Left cardiac atrium (tissue), 4 donors: ENCODE measurements around the gene CPN2. TPM values are rescaled to one million over a fixed set of nuclear protein-coding genes. Genes with fewer than 3 reads are reported as not detected.

Experiments
- ATAC-seq, 2 donors: fragments of 200-7000 bp; cut with Tn5 transposase; one replicate each; pipeline ENCODE4 v1.9.1; 2020; ENCODE audit warnings: mild to moderate bottlenecking in 2 of 2, moderate library complexity in 2 of 2
- DNase-seq: peaks from one replicate; pipeline ENCODE4 v3.0.0-alpha.2; 2020
- intact Hi-C, 2 donors: fragments of 100-400 bp; cut with DNase I; formaldehyde crosslinking; loops; one replicate each; pipeline versions ENCODE4 v1.14.1 to v1.15.1; 2022 to 2023
- total RNA-seq, 2 donors: library from RNA; stranded (reverse); fragmentation: NEBNext Ultra II Directional; extraction: Animal tissue kit (Norgen Biotek cat#: 25700); gene quantifications; one replicate each; pipeline ENCODE4 v1.2.1, GENCODE V29; 2021
- donor health status: DM: no; HTN: yes; CAD: no.
- donor health status: DM: no; HTN: yes; CAD: no; lungs with severe emphysema.
- donor health status: DM: yes; HTN: yes; CAD: no.
- donor health status: Dilated cardiomyopathy.

Gene CPN2
- total RNA-seq, 2 donors from 2014 or later, result not detected

- no peak for DNase-seq
- intact Hi-C loops, result loop anchor here in 1 of 2 donors (2.0 to 10.0 kb wide), 2 partner anchors 71 to 261 kb away; no protein-coding TSS in a partner anchor
- no peak for ATAC-seq
These were observed 17.2 kb downstream of the CPN2 start for GRCh38 chr3:194333981-194334320.

DNA sequence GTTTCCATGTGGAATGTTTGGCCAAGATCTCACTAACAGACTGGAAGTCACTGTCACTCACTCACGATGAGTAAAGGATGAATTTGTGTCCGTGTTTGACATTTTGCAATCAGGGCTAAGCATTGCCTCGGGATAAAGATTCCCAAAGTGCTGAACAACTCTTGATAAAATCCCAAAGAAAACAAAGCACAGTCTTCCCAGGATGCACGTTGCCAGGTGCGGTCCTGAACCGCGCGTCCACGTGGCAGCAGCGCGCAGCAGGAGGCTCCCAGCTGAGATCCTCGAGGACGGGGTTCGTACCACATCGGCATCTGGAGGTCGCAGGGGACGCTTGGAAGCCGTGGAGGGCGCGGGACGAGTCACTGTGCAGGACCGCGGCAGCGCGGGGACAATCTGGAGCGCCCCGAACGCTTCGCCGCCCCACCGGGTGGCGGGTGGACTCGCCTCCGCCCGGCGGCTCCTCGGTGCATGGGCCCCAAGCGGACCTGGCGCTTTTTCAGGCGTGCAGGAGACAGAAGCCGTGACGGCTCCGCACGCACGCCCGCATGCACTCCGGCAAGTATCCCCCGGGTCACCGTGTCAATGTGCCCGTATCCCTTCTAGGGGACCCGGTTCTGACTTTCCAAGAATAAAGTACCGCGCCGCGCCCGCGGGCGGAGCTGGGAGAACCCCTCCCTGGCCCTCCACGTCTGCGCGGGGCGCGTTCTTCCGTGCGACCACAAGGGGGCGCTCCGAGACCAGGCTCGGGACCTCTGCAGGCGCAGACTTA is 17.7 kb downstream of the CPN2 start:
- DNase-seq, result peak; percentile 89
- ATAC-seq, result peak; percentile 83 to 93
- intact Hi-C loops, result loop anchor here in 1 of 2 donors (2.0 to 10.0 kb wide), 2 partner anchors 71 to 261 kb away; no protein-coding TSS in a partner anchor

DNA sequence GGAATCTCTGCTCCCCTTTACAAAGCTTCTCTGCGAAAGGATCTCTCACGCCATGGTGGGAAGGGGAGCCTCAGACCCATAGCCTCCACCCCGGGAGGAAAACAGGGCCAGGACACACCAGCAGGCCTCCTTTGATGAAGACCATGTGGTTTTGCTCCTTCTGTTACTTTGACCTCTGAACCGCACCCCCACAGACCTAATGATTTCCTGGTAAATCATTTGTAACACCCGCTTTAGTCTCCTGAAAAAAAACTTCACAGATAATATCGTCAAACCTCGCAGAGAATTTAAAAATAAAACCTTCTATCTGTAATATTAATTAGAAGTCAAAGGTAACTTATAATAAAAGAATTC is 18.3 kb downstream of the CPN2 start:
- intact Hi-C loops, result loop anchor here in 1 of 2 donors (2.0 to 10.0 kb wide), 2 partner anchors 72 to 262 kb away; no protein-coding TSS in a partner anchor
- DNase-seq, result no peak
- ATAC-seq, result no peak

DNA sequence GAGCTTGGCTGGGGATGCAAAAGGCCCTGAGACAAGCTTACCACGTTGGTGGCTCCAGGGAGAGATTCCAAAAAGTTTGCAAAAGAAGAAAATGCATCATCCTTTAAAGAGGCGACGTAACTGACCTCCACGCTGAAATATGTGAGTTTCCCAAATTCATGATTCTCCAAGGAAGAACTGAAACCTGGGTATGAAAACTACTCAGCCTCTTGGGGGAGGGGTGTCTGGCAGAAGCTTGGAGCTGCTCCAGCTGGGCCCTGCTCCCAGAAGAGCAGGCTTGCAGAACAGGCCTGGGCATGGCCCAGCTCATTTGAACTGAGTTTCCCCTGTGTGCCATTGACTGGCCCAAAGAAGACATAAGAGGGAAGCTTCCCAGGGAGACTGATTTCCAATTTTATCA is 20.5 kb downstream of the CPN2 start:
- intact Hi-C loops, result loop anchor here in 1 of 2 donors (10.0 kb wide), 1 partner anchor 264 kb away; no protein-coding TSS in a partner anchor
- ATAC-seq, result peak; percentile 60 to 74
- peak; percentile 69 for DNase-seq

- intact Hi-C loops, result loop anchor here in 1 of 2 donors (10.0 kb wide), 1 partner anchor 265 kb away; no protein-coding TSS in a partner anchor
- peak; percentile 1 to 25 for ATAC-seq
- DNase-seq, result no peak
These were observed 21.0 kb downstream of the CPN2 start for GRCh38 chr3:194330160-194330559.

DNA sequence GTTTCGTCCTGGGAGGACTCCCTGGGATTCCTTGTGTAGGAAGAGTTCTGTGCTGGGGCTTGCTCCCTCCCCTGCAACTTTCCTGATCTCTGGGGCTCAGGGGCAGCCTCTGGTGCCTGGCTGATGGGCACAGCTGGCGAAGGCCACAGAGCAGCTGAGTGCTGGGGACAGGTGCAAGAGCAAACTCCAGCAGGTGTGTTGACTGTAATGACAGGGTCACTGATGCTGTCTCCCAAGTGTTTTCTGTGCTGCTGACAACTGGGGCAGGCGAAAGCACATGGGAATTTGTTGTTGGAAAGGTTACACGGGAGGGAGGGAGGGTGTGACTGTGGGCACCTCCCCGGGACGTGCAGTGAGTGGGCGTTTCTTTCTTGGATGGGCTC is 21.6 kb downstream of the CPN2 start:
- DNase-seq, result no peak
- intact Hi-C loops, result no loop called here
- ATAC-seq, result no peak

GRCh38 chr3:194328942-194329582 is 22.1 kb downstream of the CPN2 start:
- ATAC-seq, result no peak

DNA sequence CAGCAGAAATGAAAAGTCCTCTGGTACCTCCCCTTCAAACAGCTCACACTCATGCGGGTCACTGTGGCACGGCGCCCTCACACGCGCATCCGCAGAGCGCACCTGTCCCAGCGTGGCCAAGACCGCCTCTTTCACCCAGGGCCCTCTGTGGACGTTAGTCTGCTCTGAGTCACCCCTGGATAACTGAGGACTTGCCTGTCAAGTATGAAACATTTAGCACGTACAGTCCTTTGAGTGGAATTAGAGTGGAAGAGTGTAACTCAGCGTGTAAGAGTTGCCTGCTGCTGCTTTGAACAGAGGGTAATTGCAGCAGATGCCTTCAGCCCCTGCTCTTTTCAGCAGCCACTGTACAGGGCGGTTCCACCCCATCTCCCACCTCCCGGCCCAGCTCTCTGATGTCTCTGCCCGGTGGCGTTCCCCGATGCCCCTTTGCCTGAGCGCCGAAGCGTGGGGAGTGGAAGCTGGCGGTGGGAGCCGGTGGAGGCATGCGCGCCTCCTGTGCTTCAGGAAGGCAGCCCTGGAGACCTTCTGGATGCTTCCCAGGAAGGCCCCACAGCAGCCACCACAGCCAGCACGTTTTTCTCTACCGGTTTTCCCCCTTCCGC is 23.0 kb downstream of the CPN2 start:
- DNase-seq (no peak), ATAC-seq (peak in 1 of 2 donors; percentile 12)
- intact Hi-C loops, result no loop called here

More at GRCh38 chr3:194328942-194329582, 22.1 kb downstream of the CPN2 start:
- DNase-seq, result no peak
- intact Hi-C loops, result no loop called here

- ATAC-seq (no peak), DNase-seq (no peak)
- intact Hi-C loops, result no loop called here
These were observed 23.7 kb downstream of the CPN2 start for GRCh38 chr3:194327218-194328052.

DNA sequence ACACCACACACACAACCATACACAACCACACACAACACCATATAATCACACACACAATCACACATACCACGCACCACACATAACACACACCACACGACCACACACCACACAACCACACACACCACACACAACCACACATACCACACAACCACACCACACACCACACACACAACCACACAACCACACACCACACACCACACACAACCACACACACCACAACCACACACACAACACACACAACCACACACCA is 24.2 kb downstream of the CPN2 start:
- no peak for DNase-seq
- ATAC-seq, result no peak
- intact Hi-C loops, result no loop called here

- no peak for DNase-seq
- no peak for ATAC-seq
- intact Hi-C loops, result no loop called here
These were observed 24.7 kb downstream of the CPN2 start for GRCh38 chr3:194326192-194326967.

DNA sequence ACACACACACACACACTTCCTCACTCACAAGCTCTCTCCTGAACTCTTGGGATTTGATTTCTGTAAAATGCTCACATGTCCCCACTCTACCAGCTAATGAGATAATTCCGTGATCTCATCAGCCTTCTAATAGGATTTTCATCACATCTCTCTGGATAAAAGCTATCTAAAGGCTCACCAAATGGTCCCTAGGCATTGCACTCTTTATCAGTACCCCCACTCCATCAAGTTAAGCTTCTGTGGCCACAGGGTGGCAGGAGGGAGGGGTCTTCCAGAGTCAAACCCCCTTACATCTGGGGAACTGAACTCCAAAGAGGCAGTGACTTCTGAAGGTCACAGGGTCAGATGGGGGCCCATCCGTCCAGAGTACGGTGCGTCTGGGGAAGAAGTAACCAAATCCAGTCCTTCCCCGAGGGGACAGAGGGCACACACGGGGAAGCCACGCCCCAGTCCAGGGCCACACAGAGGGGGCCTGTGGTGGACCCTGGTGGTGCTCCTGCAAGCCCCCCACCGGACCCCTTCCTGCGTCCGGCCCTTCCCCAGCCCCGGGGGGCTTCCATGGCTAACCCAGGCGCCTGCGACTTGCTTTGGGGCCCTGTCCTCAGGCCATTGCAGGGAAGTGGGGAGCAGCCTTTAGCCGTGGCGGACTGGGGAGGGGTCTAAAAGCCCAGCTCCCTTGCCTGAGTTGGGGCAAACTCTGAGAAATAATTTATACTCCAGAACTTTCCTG is 25.5 kb downstream of the CPN2 start:
- ATAC-seq (no peak), DNase-seq (no peak)
- intact Hi-C loops, result no loop called here

- ATAC-seq (no peak), DNase-seq (no peak)
- intact Hi-C loops, result no loop called here
These were observed 26.3 kb downstream of the CPN2 start for GRCh38 chr3:194324823-194325327.

DNA sequence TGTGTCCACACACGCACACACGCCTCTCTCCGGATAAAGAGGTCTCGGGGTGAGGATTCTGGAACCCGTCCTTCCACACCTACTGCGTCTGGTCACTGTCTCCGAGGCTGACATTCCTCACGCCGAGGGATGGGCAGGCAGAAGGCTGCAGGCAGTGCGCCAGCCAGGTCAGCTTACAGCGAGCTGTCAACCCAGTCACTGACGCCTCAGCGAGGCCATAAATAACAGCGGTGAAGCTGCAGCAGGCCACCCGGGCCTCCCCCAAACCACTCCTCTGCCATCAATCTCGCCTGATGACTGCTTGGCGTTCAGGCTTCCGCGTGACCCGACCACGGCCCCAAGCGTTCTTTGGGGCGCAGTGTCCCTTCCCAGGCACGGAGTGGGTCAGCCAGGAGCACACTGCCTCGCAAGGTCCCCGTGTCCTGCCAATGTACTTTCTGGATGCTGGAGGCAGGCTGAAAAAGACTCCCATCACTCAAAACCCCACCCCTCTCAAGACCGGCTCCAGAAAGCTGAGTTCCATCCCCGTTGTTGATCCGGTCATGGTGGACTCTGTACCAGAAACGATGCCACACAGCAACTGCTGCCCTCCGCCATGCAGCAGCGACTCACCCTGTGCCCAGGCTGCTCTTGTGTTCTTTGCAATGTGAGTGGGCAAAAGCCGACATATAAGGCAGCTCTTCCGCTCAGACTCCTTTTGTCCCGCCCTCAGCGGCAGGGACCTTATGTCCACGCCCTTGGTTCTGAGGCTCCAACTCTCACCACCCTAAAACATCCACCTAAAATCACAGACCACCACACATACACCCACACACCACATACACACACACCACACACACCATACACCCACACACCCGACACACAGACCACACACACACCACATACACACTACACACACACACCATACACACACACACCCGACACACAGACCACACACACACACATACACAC is 27.1 kb downstream of the CPN2 start:
- peak; percentile 89 for DNase-seq
- intact Hi-C loops, result no loop called here
- peak; percentile 79 to 87 for ATAC-seq

DNA sequence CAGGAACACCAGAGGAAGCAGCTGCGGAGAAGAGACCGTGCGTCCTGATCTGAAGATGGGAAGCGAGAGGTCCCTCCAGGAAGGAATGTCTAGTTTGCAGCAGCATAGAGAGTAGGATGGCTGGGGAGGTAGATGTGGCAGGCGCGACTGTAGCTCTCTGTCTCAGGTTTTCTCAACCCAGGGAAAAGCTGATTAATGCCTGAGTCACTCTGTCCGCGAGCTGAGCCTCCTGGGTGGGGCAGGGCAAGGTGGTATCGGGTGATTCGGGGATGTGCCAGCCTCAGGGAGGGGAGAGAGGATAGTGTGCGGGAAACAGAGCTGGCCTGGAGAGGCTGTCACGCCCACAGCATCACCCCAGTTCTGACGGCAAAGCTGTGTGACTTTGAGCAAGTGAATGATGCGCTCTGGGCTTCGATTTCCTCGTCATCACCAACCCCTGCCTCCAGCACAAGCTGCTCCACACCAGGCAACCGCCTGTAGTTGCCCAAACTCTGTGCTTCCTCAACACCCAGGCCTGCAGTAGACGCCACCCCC is 28.4 kb downstream of the CPN2 start:
- intact Hi-C loops, result no loop called here
- ATAC-seq (peak in 1 of 2 donors; percentile 63), DNase-seq (peak; percentile 34)
